Tibial nerve (tissue), 4 donors: ENCODE measurements around the gene SUSD2. TPM values are rescaled to one million over a fixed set of nuclear protein-coding genes. Genes with fewer than 3 reads are reported as not detected.
A peak's percentile ranks its signal among the peaks of the same experiment; 100 is the strongest.

Experiments used
- DNase-seq, 2 donors: peaks; one replicate each; pipeline ENCODE4 v3.0.0-alpha.2; 2019; ENCODE audit warnings: low spot score in 2 of 2
- H3K27ac ChIP-seq, 4 donors: fragments of 200-600 bp; sonication (generic) in 3 of 4; one replicate each; pipeline ENCODE4 v1.5.1; 2017 to 2019; ENCODE audit warnings: mild to moderate bottlenecking in 1 of 4
- H3K27me3 ChIP-seq, 2 donors: fragments of 200-600 bp; sonication (generic) in 1 of 2; one replicate each; pipeline versions ENCODE4 v1.5.1 to v1.6.0; 2017 to 2019
- H3K36me3 ChIP-seq, 3 donors: fragments of 200-600 bp; sonication (generic); one replicate each; pipeline ENCODE4 v1.5.1; 2018 to 2019
- H3K4me1 ChIP-seq, 4 donors: fragments of 200-600 bp; sonication (generic) in 3 of 4; one replicate each; pipeline ENCODE4 v1.5.1; 2017 to 2019
- H3K4me3 ChIP-seq, 4 donors: fragments of 200-600 bp; sonication (generic) in 3 of 4; one replicate each; pipeline ENCODE4 v1.5.1; 2017 to 2019; ENCODE audit warnings: mild to moderate bottlenecking in 1 of 4, moderate library complexity in 1 of 4
- H3K9me3 ChIP-seq, 4 donors: fragments of 200-600 bp; sonication (generic) in 3 of 4; one replicate each; pipeline ENCODE4 v1.5.1; 2017 to 2019
- EP300 ChIP-seq, 2 donors: sonication (generic); formaldehyde crosslinking; IDR thresholded peaks; one replicate each; pipeline ENCODE4 v1.6.1; 2017; ENCODE audit warnings: antibody characterized with exemption in 2 of 2, mild to moderate bottlenecking in 1 of 2
- POLR2A ChIP-seq, 2 donors: fragments of 450-650 bp; IDR thresholded peaks; one replicate each; pipeline ENCODE4 v1.6.1; 2017; ENCODE audit warnings: antibody characterized with exemption in 2 of 2, mild to moderate bottlenecking in 2 of 2, moderate library complexity in 2 of 2
- WGBS, 2 donors: methylation state at CpG; one replicate each; pipeline ENCODE4 v1.1.5; 2018; 5-methylcytosine and 5-hydroxymethylcytosine counted together
- total RNA-seq, 4 donors: library from RNA; depleted of rRNA; stranded (reverse); fragments of >200 nt; gene quantifications; one replicate each; pipeline ENCODE4 v1.1.0, GENCODE V29; 2016
- TF ChIP-seq, protein P1 (sequence below), 5 experiments: fragments of 200-600 bp in 3 of 5; fragments of 450-650 bp in 2 of 5; sonication (generic) in 3 of 5; IDR thresholded peaks; one replicate each; pipeline ENCODE4 v1.5.1; 2016 to 2019; ENCODE audit warnings: antibody characterized with exemption in 5 of 5, mild to moderate bottlenecking in 3 of 5, moderate library complexity in 2 of 5

Gene SUSD2
- total RNA-seq, 4 donors from 2014 or later: 9.0 to 9.6 (median 9.4) TPM

DNA sequence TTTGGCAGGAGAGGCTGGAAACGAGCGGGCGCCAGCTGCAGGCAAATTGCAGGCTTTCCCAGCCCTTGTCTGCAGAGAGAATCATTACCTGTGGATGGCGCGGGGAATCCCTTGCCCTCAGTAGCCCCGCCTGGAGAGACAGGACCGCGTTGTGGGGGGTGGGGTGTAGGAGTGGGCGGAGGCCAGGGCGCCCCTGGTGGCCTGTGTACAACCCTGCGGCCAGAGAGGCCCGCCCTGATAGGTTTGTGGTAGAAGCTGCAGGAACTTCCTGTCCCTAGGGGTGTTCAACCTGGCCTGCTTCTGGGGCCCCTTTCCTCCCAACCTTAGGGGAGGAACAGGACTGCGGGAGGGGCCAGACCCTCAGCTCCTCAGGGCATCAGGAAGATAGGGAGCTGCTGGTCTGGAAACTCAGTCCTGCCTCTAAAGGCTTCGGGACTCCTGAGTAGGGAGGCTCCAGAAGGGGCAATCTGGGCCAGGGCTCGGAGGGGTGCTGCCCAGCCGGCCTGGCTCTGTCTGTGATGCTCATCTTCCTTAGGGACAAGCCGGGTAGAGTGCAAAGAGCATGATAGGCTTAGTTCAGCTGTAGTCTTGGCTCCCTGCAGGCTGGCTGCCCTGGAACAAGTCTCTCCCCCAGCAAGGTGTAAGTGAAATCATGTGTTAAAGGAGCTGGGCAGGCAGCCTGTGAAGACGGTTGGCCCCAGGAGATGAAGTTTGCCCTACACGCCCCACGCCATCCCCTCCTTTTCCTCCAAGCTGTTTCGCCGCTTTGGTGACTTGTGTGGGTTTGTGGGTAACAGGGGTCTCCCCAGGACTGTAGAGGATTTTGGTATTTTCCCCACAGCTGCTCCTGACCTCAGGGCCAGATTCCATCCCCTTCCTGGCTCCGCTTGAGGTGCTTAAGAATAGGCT, 24.1 kb upstream of the SUSD2 start:
- Histone ChIP-seq H3K27me3 (no peaks in the 10 kb centered on the region), H3K27ac (peak overlapping the region; percentile 65 to 87 (median 80)), H3K4me3 (peak overlapping the region; percentile 61 to 83 (median 74)), H3K4me1 (peaks cover 0 to 55% (median 44%) of the 10 kb centered on the region in 4 donors), H3K36me3 (no peaks in the 10 kb centered on the region), H3K9me3 (no peaks in the 10 kb centered on the region)
- TF ChIP-seq, protein P1, sequence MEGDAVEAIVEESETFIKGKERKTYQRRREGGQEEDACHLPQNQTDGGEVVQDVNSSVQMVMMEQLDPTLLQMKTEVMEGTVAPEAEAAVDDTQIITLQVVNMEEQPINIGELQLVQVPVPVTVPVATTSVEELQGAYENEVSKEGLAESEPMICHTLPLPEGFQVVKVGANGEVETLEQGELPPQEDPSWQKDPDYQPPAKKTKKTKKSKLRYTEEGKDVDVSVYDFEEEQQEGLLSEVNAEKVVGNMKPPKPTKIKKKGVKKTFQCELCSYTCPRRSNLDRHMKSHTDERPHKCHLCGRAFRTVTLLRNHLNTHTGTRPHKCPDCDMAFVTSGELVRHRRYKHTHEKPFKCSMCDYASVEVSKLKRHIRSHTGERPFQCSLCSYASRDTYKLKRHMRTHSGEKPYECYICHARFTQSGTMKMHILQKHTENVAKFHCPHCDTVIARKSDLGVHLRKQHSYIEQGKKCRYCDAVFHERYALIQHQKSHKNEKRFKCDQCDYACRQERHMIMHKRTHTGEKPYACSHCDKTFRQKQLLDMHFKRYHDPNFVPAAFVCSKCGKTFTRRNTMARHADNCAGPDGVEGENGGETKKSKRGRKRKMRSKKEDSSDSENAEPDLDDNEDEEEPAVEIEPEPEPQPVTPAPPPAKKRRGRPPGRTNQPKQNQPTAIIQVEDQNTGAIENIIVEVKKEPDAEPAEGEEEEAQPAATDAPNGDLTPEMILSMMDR (IDR thresholded peaks at IDR 0.05): peak; percentile 71 to 87 (median 77)
- TF ChIP-seq POLR2A (IDR thresholded peaks at IDR 0.05) (no peak), EP300 (IDR thresholded peaks at IDR 0.05) (no peak)
- 22 to 26% methylated on average over 15 to 19 of the region's 23 CpGs for WGBS, 2 donors
- peak; percentile 63 to 68 for DNase-seq

DNA sequence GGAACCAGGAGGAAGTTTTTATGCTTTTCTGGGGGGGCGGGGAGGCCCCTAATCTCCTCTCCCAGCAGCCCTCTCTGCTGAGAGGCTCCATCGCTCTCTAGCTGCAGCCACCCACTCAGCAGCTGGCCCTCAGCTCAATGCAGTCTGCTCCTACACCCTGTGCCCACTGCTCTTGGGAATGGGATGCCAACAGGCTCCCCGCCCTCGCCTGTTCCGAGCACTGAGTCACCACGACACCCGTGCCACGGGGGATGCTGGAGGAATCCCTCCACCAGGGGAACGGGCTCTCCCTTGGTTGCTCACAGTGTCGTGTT, 23.5 kb upstream of the SUSD2 start:
- TF ChIP-seq POLR2A (IDR thresholded peaks at IDR 0.05): no peak
- TF ChIP-seq EP300 (IDR thresholded peaks at IDR 0.05): peak in 1 of 2 donors; percentile 64
- Histone ChIP-seq H3K27ac (peak overlapping the region in 3 of 4 donors; percentile 79 to 87 (median 82)), H3K36me3 (no peaks in the 10 kb centered on the region), H3K9me3 (no peaks in the 10 kb centered on the region), H3K27me3 (no peaks in the 10 kb centered on the region), H3K4me1 (peaks cover 0 to 61% (median 47%) of the 10 kb centered on the region in 4 donors), H3K4me3 (peak overlapping the region in 1 of 4 donors; percentile 74)
- WGBS, 2 donors: 40 to 42% methylated on average over 4 to 8 of the region's 10 CpGs
- DNase-seq: no peak

DNA sequence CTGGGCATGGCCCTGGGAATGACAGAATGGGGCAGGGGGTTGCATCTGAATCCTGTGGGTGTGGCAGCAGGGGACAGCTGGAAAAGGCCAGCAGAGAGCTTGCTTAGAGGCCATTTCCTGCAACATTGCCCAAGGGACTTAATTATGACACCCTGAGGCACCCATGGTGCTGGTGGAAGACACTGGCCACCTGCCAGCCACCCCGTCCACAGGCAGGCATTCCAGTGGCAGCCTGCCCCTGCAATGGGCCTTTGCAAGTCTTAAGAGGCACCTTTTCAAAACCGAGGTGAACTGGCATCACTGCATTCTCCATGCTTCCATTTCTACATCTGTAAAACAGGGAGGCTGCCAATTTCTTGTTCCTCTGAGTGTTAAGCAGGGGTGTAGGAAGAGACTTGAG, 21.6 kb upstream of the SUSD2 start:
- no peak for TF ChIP-seq EP300 (IDR thresholded peaks at IDR 0.05)
- no peak for TF ChIP-seq POLR2A (IDR thresholded peaks at IDR 0.05)
- TF ChIP-seq, protein P1 (IDR thresholded peaks at IDR 0.05): no peak

DNA sequence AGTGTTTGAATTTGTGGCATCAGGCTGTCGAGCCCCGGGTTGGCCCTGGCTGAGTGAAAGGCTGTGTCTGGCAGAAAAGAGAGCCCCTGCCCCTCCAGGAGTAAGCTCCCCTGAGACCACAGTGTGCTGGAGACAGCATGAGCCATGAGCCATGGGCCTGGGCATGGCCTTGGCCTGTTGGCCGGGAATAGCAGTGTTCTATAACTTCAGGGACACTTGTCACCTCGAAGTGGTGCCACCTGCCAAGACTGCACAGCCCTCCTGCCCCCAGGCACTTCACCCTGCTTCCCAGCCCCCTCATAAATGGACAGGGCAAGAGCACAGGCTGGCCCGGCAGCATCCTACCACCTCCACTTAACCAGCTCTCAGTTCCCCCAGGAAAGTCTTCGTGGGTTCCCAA, 20.7 kb upstream of the SUSD2 start:
- WGBS, 2 donors: 75 to 80% methylated on average over 6 of the region's 6 CpGs
- H3K27me3 ChIP-seq: no peaks in the 10 kb centered on the region
- no peak for DNase-seq
- H3K4me1 ChIP-seq: peaks cover 0 to 61% (median 39%) of the 10 kb centered on the region in 4 donors
- no peak for TF ChIP-seq EP300 (IDR thresholded peaks at IDR 0.05)
- TF ChIP-seq, protein P1 (IDR thresholded peaks at IDR 0.05): no peak
- TF ChIP-seq POLR2A (IDR thresholded peaks at IDR 0.05): no peak
- H3K9me3 ChIP-seq: no peaks in the 10 kb centered on the region
- peaks cover 0 to 20% (median 11%) of the 10 kb centered on the region in 3 donors for H3K36me3 ChIP-seq
- no peak overlapping the region for H3K4me3 ChIP-seq
- peak overlapping the region in 1 of 4 donors; percentile 28 for H3K27ac ChIP-seq

More for the DNA sequence above, 21.6 kb upstream of the SUSD2 start:
- Histone ChIP-seq H3K9me3 (no peaks in the 10 kb centered on the region), H3K27me3 (no peaks in the 10 kb centered on the region), H3K36me3 (peaks cover 0 to 11% (median 2%) of the 10 kb centered on the region in 3 donors), H3K4me1 (peaks cover 0 to 70% (median 45%) of the 10 kb centered on the region in 4 donors), H3K27ac (peak overlapping the region in 2 of 4 donors; percentile 23 to 82), H3K4me3 (no peak overlapping the region)
- no peak for DNase-seq
- WGBS, 2 donors: 68% methylated on average over 2 of the region's 2 CpGs

DNA sequence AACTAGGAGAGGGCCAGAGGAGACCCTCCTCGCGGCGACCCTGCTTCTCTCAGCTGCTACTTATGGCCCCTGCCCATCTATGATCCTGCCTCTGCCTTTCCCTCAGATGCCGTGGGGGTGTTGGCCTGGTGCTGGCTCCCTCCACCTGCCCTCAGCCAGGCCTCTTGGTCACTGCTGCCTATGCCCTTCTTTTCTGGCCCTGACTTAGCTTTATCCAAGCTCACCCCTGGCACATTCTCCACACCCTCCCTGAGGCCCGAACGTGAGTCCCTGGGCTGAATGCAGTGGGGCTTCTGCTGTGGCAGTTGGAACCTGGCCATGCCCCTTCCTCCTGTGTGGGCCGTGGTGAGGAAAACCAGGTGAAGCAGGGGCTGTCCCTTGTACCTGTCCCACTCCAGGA, 19.8 kb upstream of the SUSD2 start:
- Histone ChIP-seq H3K36me3 (peaks cover 0 to 29% (median 19%) of the 10 kb centered on the region in 3 donors), H3K9me3 (no peaks in the 10 kb centered on the region), H3K4me3 (no peak overlapping the region), H3K27ac (peak overlapping the region in 2 of 4 donors; percentile 65 to 75), H3K4me1 (peaks cover 0 to 60% (median 36%) of the 10 kb centered on the region in 4 donors), H3K27me3 (no peaks in the 10 kb centered on the region)
- TF ChIP-seq EP300 (IDR thresholded peaks at IDR 0.05) (no peak), POLR2A (IDR thresholded peaks at IDR 0.05) (no peak)
- TF ChIP-seq, protein P1 (IDR thresholded peaks at IDR 0.05): no peak
- DNase-seq: no peak
- WGBS, 2 donors: 80 to 84% methylated on average over 7 of the region's 7 CpGs
